NCI-H226 (cell line): ENCODE measurements around the gene PLCB1.
"Not testable (repeated sequence)": the region's sequence is repeated elsewhere in the genome, so short reads cannot be mapped to it uniquely, and the experiment has no call there.

ENCODE experiments used
- DNase-seq: peaks from one replicate; pipeline ENCODE4 v3.0.0-alpha.2; 2015

PLCB1 gene

DNA sequence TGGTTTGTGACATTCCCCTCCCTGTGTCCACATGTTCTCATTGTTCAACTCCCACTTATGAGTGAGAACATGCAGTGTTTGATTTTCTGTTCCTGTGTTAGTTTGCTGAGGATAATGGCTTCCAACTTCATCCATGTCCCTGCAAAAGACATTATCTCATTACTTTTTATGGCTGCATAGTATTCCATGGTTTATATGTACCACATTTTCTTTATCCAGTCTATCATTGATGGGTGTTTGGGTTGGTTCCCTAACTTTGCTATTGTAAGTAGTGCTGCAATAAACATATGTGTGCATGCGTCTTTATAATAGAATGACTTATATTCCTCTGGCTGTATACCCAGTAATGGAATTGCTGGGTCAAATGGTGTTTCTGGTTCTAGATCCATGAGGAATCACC, 247.1 kb downstream of the PLCB1 start:
- DNase-seq, result not testable (repeated sequence)

GRCh38 chr20:8385247-8385646, 253.2 kb downstream of the PLCB1 start:
- DNase-seq, result no peak

DNA sequence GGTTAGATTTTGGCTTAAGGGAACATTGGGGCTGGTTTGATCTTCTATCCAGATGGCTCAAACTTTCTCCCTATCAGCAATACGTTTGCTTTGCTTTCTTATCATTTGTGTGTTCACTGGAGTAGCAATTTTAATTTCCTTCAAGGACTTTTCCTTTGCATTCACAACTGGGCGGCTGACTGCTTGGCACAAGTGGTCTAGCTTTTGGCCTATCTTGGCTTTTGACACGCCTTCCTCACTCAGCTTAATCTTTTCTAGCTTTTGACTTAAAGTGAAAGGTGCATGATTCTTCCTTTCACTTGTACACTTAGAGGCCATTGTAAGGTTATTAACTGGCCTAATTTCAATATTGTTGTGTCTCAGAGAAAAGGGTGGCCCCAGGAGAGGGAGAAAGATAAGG, 254.9 kb downstream of the PLCB1 start:
- no peak for DNase-seq

GRCh38 chr20:8388141-8388540, 256.1 kb downstream of the PLCB1 start:
- DNase-seq, result no peak

DNA sequence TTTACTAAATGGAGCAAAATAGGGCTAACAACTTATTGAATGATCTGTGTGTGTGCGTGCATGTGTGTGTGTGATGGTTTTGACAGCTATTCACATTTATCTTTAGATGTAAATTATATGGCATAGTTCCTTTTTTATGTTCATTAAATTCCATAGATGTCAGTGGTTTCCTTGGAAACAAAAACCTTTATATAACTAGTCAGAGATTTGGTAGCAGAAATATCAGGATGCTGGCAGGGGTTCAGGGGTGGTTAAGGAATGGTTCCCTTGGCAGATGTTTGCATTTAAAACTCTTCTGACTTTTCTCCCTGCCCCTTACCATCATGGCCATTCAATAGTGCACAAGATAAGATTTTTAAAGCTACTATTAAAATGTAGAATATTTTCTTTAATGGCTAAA, 256.6 kb downstream of the PLCB1 start:
- DNase-seq, result no peak

DNA sequence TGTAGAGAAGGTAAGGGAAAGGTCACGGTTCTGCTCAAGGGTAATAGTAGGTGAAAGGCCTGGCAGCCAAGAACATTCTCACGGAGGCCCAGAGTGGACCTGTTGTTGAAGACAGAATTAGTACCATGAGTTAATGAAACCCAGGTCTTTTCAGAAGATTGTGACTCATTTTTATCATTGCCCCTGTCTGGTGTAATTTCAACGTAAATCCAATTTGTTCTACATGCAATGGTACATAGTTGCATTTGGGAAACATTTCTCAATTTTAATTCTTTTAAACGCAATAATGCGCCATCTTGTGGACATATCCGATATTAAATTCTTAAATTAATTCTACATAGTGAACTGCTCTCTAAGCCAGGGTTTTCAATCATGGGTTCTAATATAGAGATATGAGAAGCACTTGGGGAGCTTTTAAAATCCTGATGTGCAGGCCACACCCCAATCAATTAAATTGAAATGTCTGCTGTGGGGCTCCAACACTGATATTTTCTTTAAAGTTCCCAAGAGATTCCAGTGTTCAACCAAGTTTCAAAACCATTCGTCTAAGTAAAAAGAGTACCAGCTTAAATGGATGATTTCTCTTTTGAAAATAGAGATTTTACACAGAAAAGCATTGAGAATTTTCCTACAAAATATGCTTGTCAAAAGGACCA, 257.4 kb downstream of the PLCB1 start:
- no peak for DNase-seq

DNA sequence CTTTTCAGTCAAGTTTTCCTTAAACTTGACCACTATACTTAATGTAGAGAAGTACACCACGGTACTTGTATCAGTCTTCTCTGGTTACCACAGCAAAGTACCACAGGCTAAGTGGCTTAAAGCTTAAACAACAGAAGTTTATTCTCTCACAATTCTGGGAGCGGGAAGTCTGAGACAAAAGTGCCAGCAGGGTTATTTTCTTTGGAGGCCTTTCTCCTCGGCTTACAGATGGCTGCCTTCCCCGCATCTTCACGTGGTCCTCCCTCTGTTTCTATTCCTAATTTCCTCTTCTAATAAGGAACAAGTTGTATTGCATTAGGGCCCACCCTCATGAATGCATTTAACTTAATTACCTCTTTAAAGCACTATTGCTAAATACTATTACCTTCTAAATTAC, 258.0 kb downstream of the PLCB1 start:
- DNase-seq, result no peak

DNA sequence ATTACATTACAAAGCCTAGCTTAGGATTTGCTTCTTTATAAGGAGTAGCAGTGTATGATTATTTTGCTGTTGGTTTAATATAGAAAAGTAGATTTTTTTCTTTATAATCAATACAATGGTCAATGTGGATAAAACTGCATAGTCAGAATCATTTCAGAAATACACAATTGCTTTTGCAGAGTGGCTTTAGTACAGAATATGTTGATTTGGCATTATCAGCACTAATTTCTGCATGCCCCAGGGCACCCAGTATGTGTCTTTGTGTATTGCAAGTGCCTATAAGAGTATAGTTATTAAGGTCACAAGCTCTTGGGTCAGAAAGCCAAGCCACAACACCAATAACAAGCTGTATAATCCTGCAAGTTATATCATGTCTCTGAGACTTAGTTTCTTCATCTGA, 258.4 kb downstream of the PLCB1 start:
- no peak for DNase-seq

GRCh38 chr20:8393381-8393780, 261.3 kb downstream of the PLCB1 start:
- DNase-seq, result no peak

DNA sequence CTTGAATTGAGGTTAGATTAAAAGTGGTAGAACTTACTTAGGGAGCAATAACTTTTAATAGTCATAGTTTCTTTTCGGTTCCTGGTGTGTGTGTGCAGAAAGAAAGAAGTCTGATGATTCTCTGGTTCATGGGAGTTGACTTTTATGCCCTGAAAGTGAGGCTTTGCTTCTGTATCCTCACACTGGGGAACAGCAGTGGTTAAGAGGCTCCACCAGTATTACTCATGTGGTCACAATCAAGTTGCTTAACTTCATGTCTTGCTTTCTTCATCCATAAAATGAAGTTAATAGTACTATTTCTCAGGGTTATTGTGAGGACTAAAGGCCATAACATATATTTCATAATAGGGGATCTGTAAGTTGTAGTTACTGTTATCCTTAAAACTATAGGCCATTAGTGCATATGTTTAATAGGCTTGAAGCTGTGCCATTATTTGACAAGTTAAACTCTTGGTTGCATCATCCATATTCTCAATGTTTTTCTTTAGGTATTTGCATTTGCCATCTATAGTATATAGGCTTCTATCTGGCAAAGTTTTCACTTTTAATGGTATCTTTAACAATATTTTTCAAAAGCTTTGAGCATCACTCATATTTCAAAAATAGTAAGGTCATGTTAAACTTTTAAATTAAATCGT, 262.4 kb downstream of the PLCB1 start:
- no peak for DNase-seq

DNA sequence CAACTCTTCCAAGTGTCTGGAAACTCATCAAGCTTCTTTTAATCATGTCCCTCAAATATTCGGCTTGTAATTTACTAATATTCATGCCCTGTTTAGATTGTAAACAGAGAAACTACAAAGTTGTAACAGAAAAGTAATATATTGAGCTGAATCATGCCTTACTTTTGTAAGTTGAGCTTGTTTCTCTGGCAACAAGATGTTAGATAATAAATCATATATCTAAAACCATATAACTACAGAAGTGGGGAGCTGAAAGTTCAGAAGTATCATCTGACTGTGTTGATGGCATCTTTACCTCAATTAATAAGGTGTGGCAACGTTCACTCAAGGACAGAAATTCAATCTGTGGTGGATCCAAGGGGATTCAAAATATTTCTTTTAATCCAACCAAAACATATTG, 263.9 kb downstream of the PLCB1 start:
- no peak for DNase-seq

GRCh38 chr20:8398263-8399051, 266.4 kb downstream of the PLCB1 start:
- DNase-seq, result no peak

- no peak for DNase-seq
These were observed 267.9 kb downstream of the PLCB1 start for GRCh38 chr20:8399947-8400346.

- DNase-seq, result no peak
These were observed 268.4 kb downstream of the PLCB1 start for GRCh38 chr20:8400486-8400885.

GRCh38 chr20:8401556-8401955, 269.5 kb downstream of the PLCB1 start:
- no peak for DNase-seq

GRCh38 chr20:8402798-8403197, 270.7 kb downstream of the PLCB1 start:
- no peak for DNase-seq

GRCh38 chr20:8404912-8405635, 273.0 kb downstream of the PLCB1 start:
- DNase-seq, result no peak

DNA sequence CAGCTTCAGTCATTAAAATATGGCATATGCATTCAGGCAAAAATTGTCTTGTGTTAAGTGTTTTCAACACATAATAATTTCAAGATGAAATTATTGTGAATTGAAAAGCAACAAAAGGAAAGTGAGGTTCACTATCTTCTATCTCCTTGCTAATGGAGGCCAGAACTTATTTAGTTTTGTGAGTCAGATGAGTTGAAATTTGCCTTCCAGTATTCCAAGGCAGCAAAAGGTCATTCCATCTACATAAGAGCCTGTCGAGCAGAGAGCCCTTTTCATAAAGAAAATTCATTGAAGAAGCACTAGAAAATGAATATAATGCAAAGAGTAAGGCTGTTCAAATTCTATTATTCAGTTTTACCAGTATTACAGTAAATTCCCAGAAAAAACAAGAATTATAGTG, 274.3 kb downstream of the PLCB1 start:
- no peak for DNase-seq

GRCh38 chr20:8408587-8409307, 276.7 kb downstream of the PLCB1 start:
- no peak for DNase-seq

DNA sequence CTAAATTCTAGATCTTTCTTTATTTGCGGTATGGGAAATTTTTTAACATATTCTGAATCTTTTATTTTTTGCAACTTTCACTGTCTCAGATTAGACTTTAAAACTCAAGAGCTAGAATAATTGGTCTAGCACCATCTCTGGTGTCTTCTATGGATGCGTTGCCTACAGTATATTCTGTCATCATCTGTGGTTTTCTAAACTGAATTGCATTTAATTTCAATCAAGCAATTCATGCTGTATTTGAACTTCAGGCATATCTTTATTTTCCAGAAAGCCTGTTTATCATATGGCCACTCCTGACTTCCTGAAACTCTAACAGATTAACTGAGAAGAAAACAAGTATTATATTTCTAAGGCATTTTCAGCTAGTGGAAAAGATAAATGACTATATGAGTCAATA, 281.6 kb downstream of the PLCB1 start:
- no peak for DNase-seq

GRCh38 chr20:8414586-8415274, 282.7 kb downstream of the PLCB1 start:
- DNase-seq, result peak; percentile 60

GRCh38 chr20:8421981-8422380, 289.9 kb downstream of the PLCB1 start:
- no peak for DNase-seq
